ENCODE measurements around the gene REN. TPM values are rescaled to one million over a fixed set of nuclear protein-coding genes. Genes with fewer than 3 reads are reported as not detected.

Gene REN
- total and polyA plus RNA-seq, 7 experiments from 2014 or later, result not detected

DNA sequence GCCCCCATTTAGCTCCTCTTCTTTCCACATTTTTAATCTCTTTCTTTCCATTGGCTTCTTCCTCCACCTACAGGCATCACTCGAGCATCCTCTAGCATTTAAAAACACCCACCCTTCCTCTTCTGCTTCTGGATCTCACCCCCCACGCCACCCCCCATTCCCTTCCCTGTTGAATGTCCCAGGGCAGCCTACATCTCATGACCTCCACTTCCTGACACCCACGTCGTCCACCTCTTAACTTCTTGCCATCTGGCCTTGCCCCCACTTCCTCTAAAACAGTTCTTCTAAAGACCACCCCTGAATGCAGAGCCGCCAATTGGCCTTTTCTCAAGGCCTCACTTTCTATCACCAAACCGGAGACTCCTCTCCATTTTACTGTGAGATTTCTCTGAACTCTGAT is 8.2 kb downstream of the REN start:
- no peaks in the 10 kb centered on the region for H3K9me3 ChIP-seq (ENCODE audit: control insufficient read depth in 2 of 3, low read length in 3 of 3)
- ChIA-PET CTCF (no interaction called here), POLR2A (interaction anchor here (0.6 kb wide), 1 partner anchor 532 kb away, joined by 3 read pairs; no protein-coding TSS in a partner anchor)
- no peak for ATAC-seq
- H3K27ac ChIP-seq (ENCODE audit: low read depth, low read length), result no peak overlapping the region
- Mint-ChIP-seq H3K4me3 (no peak overlapping the region), H3K27me3 (peaks cover 0 to 14% (median 4%) of the 10 kb centered on the region in 5 donors), H3K4me1 (peaks cover 0 to under 1% (median 0%) of the 10 kb centered on the region in 7 donors), H3K36me3 (no peaks in the 10 kb centered on the region), H3K27ac (no peak overlapping the region), H3K9me3 (peaks cover 0 to 2% (median 0%) of the 10 kb centered on the region in 11 donors)
- no peak for DNase-seq
- no peaks in the 10 kb centered on the region for H3K27me3 ChIP-seq (ENCODE audit: control insufficient read depth in 2 of 2, insufficient read depth in 2 of 2, low read length in 2 of 2)
- intact Hi-C loops (cut with micrococcal nuclease), result no loop called here
- no peaks in the 10 kb centered on the region for H3K4me1 ChIP-seq (ENCODE audit: control insufficient read depth in 2 of 2, insufficient read depth in 2 of 2, low read length in 2 of 2)
- no peaks in the 10 kb centered on the region for H3K36me3 ChIP-seq (ENCODE audit: control insufficient read depth in 2 of 3, insufficient read depth in 3 of 3, low read length in 3 of 3)
- no peak overlapping the region for H3K4me3 ChIP-seq (ENCODE audit: low read length)

DNA sequence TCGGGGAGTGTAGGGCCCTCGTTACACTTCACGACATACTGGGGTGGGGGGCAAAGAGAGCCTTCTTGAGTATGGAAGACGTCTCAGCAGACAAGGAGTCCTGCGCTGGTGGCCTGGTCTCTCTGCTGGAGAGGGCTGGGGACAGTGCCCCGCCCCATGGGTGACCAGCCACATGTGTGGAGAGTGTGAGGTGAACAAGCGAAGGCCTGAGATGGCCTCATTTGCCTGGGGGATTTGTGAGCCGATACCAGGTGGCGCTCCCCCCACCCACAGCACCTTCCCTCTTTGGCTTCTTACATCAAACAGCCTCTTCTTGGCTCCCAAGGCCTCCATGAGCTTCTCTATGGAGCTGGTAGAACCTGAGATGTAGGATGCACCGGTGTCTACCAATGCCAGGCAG is 10.3 kb downstream of the REN start:
- peaks cover 0 to 5% (median 0%) of the 10 kb centered on the region in 3 experiments for H3K36me3 ChIP-seq (ENCODE audit: control insufficient read depth in 2 of 3, insufficient read depth in 3 of 3, low read length in 3 of 3)
- H3K27me3 ChIP-seq (ENCODE audit: control insufficient read depth in 2 of 2, insufficient read depth in 2 of 2, low read length in 2 of 2), result no peaks in the 10 kb centered on the region
- peaks cover 0 to 2% (median 0%) of the 10 kb centered on the region in 11 donors for H3K9me3 Mint-ChIP-seq
- ChIA-PET POLR2A (no interaction called here), CTCF (no interaction called here)
- peaks cover 4% of the 10 kb centered on the region in 2 donors for H3K4me1 ChIP-seq (ENCODE audit: control insufficient read depth in 2 of 2, insufficient read depth in 2 of 2, low read length in 2 of 2)
- H3K27ac ChIP-seq (ENCODE audit: low read depth, low read length), result no peak overlapping the region
- no peak overlapping the region for H3K4me3 Mint-ChIP-seq
- ATAC-seq, result no peak
- peaks cover 0 to 22% (median 0%) of the 10 kb centered on the region in 5 donors for H3K27me3 Mint-ChIP-seq
- no peak overlapping the region for H3K27ac Mint-ChIP-seq
- no peaks in the 10 kb centered on the region for H3K9me3 ChIP-seq (ENCODE audit: control insufficient read depth in 2 of 3, low read length in 3 of 3)
- peaks cover 0 to 7% (median 0%) of the 10 kb centered on the region in 7 donors for H3K4me1 Mint-ChIP-seq
- no peak for DNase-seq
- intact Hi-C loops (cut with micrococcal nuclease), result no loop called here
- H3K36me3 Mint-ChIP-seq, result no peaks in the 10 kb centered on the region
- no peak overlapping the region for H3K4me3 ChIP-seq (ENCODE audit: low read length)

DNA sequence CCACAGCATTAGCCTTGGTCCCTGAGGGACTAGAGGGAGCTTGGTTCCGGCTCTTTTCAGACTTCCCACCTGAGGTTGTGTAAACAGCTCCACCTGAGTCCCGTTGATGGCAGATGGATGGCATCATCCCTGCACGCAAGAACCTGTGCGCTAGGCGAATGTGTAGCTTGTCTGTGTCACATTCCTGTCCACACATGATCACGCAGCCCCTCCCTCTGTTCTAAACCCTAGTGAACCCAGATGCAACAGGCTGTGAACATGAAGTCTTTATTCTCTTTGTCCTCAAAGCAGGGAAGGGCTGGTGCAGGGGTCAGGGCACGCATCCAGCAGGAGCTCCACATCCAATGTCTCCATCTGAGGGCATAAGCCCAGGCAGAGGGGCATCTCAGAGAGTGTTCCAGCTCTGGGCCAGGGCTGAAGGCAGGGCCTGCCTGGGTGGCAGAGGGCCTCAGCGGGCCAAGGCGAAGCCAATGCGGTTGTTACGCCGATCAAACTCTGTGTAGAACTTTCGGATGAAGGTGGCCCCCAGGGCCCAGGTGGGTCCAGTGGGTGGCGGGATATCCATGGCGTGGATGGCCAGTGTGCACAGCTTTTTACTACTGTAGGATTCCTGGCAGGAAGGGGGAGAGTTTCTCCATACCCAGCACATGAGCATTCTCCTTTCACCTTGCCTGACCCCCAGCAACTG is 11.4 kb downstream of the REN start:
- H3K4me3 Mint-ChIP-seq, result peak overlapping the region in 3 of 10 donors; percentile 1 to 56 (median 10)
- ATAC-seq, result no peak
- Histone ChIP-seq H3K36me3 (ENCODE audit: control insufficient read depth in 2 of 3, insufficient read depth in 3 of 3, low read length in 3 of 3) (peaks cover 0 to 5% (median 0%) of the 10 kb centered on the region in 3 experiments), H3K9me3 (ENCODE audit: control insufficient read depth in 2 of 3, low read length in 3 of 3) (no peaks in the 10 kb centered on the region), H3K4me1 (ENCODE audit: control insufficient read depth in 2 of 2, insufficient read depth in 2 of 2, low read length in 2 of 2) (peaks cover 4% of the 10 kb centered on the region in 2 donors), H3K27me3 (ENCODE audit: control insufficient read depth in 2 of 2, insufficient read depth in 2 of 2, low read length in 2 of 2) (no peaks in the 10 kb centered on the region), H3K27ac (ENCODE audit: low read depth, low read length) (no peak overlapping the region), H3K4me3 (ENCODE audit: low read length) (no peak overlapping the region)
- POLR2A ChIA-PET, result interaction anchor here (1.0 kb wide), 1 partner anchor 209 kb away, joined by 3 read pairs; no protein-coding TSS in a partner anchor
- DNase-seq, result no peak
- peaks cover 2 to 13% (median 9%) of the 10 kb centered on the region in 7 donors for H3K4me1 Mint-ChIP-seq
- H3K27ac Mint-ChIP-seq, result no peak overlapping the region
- peaks cover 0 to 32% (median 0%) of the 10 kb centered on the region in 5 donors for H3K27me3 Mint-ChIP-seq
- no peaks in the 10 kb centered on the region for H3K36me3 Mint-ChIP-seq
- peaks cover 0 to 2% (median 0%) of the 10 kb centered on the region in 11 donors for H3K9me3 Mint-ChIP-seq
- CTCF ChIA-PET, result interaction anchor here (1.3 kb wide), 1 partner anchor 209 kb away, joined by 5 read pairs; no protein-coding TSS in a partner anchor
- intact Hi-C loops (cut with micrococcal nuclease), result no loop called here

DNA sequence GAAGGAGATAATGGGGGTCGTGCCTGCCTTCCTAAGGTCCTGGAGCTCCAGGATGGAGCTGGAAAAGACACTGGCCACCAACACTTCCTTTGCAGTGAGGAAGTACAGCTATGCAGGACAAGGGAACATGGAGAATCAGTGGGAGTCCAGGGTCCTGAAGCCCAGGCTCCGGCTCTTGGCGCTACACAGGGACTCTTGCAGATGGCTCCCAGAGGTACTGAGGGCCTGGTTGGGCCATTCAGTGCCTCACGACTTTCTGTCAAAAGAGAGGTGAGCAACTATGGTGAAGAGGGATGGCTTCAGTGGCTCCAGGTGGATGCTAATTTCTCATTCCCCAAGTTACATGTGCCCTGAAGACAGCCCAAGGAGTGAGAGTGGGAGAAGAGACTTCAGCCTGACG is 12.5 kb downstream of the REN start:
- DNase-seq, result no peak
- Histone ChIP-seq H3K27ac (ENCODE audit: low read depth, low read length) (no peak overlapping the region), H3K9me3 (ENCODE audit: control insufficient read depth in 2 of 3, low read length in 3 of 3) (no peaks in the 10 kb centered on the region), H3K4me3 (ENCODE audit: low read length) (no peak overlapping the region), H3K27me3 (ENCODE audit: control insufficient read depth in 2 of 2, insufficient read depth in 2 of 2, low read length in 2 of 2) (no peaks in the 10 kb centered on the region), H3K36me3 (ENCODE audit: control insufficient read depth in 2 of 3, insufficient read depth in 3 of 3, low read length in 3 of 3) (peaks cover 0 to 5% (median 0%) of the 10 kb centered on the region in 3 experiments), H3K4me1 (ENCODE audit: control insufficient read depth in 2 of 2, insufficient read depth in 2 of 2, low read length in 2 of 2) (peaks cover 4% of the 10 kb centered on the region in 2 donors)
- Mint-ChIP-seq H3K9me3 (peaks cover 0 to 2% (median 0%) of the 10 kb centered on the region in 11 donors), H3K27me3 (peaks cover 0 to 37% (median 0%) of the 10 kb centered on the region in 5 donors), H3K4me3 (peak overlapping the region in 2 of 10 donors; percentile 35 to 39), H3K4me1 (peaks cover 2 to 17% (median 9%) of the 10 kb centered on the region in 7 donors), H3K36me3 (no peaks in the 10 kb centered on the region), H3K27ac (peak overlapping the region in 1 of 9 donors; percentile 68)
- no peak for ATAC-seq
- intact Hi-C loops (cut with micrococcal nuclease), result loop anchor here in 1 of 2 donors (2.0 kb wide), 1 partner anchor 653 kb away; no protein-coding TSS in a partner anchor
- ChIA-PET POLR2A (no interaction called here), CTCF (no interaction called here)

DNA sequence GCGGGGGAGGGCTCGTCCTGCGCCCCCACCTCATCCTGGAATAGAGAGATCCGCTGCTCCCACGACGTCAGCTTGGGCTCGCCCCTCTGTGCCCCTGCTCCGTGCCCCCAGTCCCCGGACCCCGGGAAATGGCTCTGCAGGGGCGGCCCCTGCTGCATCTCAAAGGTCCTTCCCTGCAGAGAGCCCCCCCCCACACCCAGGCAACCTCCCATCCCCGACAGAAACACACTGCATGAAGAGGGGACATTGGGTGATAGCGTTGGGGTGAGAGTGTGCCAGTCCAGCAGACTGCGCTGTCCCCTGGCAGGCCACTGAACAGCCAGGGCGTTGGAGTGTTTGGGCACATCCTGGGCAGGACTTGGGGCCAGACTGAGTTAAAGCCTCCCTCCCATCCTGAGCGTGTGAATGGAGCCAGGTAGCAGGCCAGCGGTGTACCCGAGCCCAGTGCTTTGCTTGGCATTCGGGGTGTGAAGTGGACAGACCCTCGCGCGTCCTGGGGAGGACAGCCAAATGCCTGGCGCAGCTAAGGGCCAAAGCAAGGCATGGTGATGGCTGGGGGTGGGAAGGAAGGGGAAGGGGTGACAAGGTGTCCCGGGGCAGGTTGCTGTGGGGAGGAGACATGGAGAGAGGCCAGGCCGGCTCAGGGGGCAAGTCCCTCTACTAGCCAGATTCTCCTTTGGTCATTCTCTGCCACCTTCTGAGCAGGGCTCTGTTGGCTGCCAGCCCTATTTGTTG is 13.7 kb downstream of the REN start:
- POLR2A ChIA-PET, result no interaction called here
- intact Hi-C loops (cut with micrococcal nuclease), result loop anchor here in 1 of 2 donors (1.0 to 2.0 kb wide), 2 partner anchors 23 to 654 kb away; no protein-coding TSS in a partner anchor
- no peaks in the 10 kb centered on the region for H3K9me3 ChIP-seq (ENCODE audit: control insufficient read depth in 2 of 3, low read length in 3 of 3)

DNA sequence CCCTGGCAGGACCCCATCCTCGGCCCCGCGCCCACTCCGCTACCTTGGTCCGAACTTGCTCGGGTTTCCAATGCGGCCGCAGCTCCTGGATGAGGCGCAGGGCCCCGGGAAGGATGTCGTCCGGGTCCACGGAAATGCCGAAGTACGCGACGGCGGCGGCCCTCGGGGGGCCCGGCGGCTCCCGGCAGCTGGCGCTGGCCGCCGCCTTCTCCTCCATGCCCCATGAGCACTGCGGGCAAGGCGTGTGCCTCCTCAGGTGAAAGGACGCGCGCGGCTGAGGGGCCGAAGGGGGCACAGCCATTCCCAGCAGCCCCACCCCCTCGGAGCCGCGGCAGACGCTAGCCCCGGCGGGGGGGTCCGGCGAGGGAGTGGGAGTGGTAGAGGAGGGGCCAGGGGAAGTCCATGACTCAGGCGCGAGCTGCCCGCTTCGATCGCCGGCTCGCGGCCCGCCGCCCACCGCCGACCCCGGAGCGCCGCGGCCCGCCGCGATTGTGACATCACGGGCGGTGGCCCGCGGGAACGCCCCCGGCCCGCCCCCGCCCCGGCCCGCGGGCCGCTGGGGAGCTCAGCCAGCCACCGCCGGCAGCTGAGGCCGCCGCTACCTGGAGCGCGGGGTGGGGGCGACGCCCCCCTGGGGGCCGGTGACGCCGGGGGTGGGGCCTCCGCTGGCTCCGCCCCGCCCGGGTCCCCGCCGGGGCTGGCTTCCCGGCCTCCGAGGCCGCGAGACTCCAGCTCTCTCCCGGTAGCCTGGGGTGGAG is 14.4 kb downstream of the REN start, which contains the start of gene ETNK2:
Gene ETNK2 (minus strand): TSS at position 493 of the 758 bp plus-strand sequence. CDS start 192 bp downstream, at position 301.
- intact Hi-C loops (cut with micrococcal nuclease), result loop anchor here in 1 of 2 donors (1.0 to 2.0 kb wide), 2 partner anchors 22 to 655 kb away; no protein-coding TSS in a partner anchor
- Mint-ChIP-seq H3K36me3 (no peaks in the 10 kb centered on the region), H3K27me3 (peaks cover 0 to 35% (median 0%) of the 10 kb centered on the region in 5 donors), H3K4me1 (peaks cover 2 to 17% (median 9%) of the 10 kb centered on the region in 7 donors), H3K4me3 (peak within 1 kb of the TSS; percentile 59 to 86 (median 76)), H3K9me3 (no peaks in the 10 kb centered on the region), H3K27ac (peak within 1 kb of the TSS in 5 of 9 donors; percentile 41 to 77 (median 56))
- peak; percentile 90 for ATAC-seq
- Histone ChIP-seq H3K4me1 (ENCODE audit: control insufficient read depth in 2 of 2, insufficient read depth in 2 of 2, low read length in 2 of 2) (peaks cover 4% of the 10 kb centered on the region in 2 donors), H3K9me3 (ENCODE audit: control insufficient read depth in 2 of 3, low read length in 3 of 3) (no peaks in the 10 kb centered on the region), H3K27me3 (ENCODE audit: control insufficient read depth in 2 of 2, insufficient read depth in 2 of 2, low read length in 2 of 2) (no peaks in the 10 kb centered on the region), H3K36me3 (ENCODE audit: control insufficient read depth in 2 of 3, insufficient read depth in 3 of 3, low read length in 3 of 3) (peaks cover 0 to 5% (median 0%) of the 10 kb centered on the region in 3 experiments), H3K4me3 (ENCODE audit: low read length) (peak within 1 kb of the TSS; percentile 63), H3K27ac (ENCODE audit: low read depth, low read length) (peak within 1 kb of the TSS; percentile 72)
- POLR2A ChIA-PET, result no interaction called here
- CTCF ChIA-PET, result no interaction called here
- DNase-seq, result peak; percentile 50 to 66 (median 58)

More for the DNA sequence above, 13.7 kb downstream of the REN start:
- Histone ChIP-seq H3K36me3 (ENCODE audit: control insufficient read depth in 2 of 3, insufficient read depth in 3 of 3, low read length in 3 of 3) (peaks cover 0 to 5% (median 0%) of the 10 kb centered on the region in 3 experiments), H3K4me1 (ENCODE audit: control insufficient read depth in 2 of 2, insufficient read depth in 2 of 2, low read length in 2 of 2) (peaks cover 4% of the 10 kb centered on the region in 2 donors), H3K27ac (ENCODE audit: low read depth, low read length) (peak overlapping the region; percentile 56), H3K27me3 (ENCODE audit: control insufficient read depth in 2 of 2, insufficient read depth in 2 of 2, low read length in 2 of 2) (no peaks in the 10 kb centered on the region), H3K4me3 (ENCODE audit: low read length) (peak overlapping the region; percentile 39)
- no peaks in the 10 kb centered on the region for H3K36me3 Mint-ChIP-seq
- peaks cover 2 to 17% (median 9%) of the 10 kb centered on the region in 7 donors for H3K4me1 Mint-ChIP-seq
- peak overlapping the region; percentile 59 to 86 (median 76) for H3K4me3 Mint-ChIP-seq
- CTCF ChIA-PET, result no interaction called here
- H3K27ac Mint-ChIP-seq, result peak overlapping the region in 4 of 9 donors; percentile 41 to 77 (median 56)
- H3K27me3 Mint-ChIP-seq, result peaks cover 0 to 35% (median 0%) of the 10 kb centered on the region in 5 donors
- H3K9me3 Mint-ChIP-seq, result no peaks in the 10 kb centered on the region
- ATAC-seq (no peak), DNase-seq (no peak)
